Measurements from ENCODE around the gene GABRG3. TPM values are rescaled to one million over a fixed set of nuclear protein-coding genes. Genes with fewer than 3 reads are reported as not detected.

GABRG3 gene
- total and polyA plus RNA-seq, 10 of the 15 experiments (the other 5 are each of a cell fraction or from before 2014, with no cell fraction given) = 0.15 TPM; not detected in 9

GRCh38 chr15:27392163-27392562 lies 421.2 kb downstream of the GABRG3 start:
- BruUV-seq (replicated peaks) = no TSS peak
- WGBS (ENCODE audit: insufficient coverage, insufficient replicate concordance, low lambda C conversion rate, missing lambda C conversion rate) = 0% methylated on average over 3 of the region's 3 CpGs
- Histone ChIP-seq H3K4me1 (ENCODE audit: control insufficient read depth, insufficient read depth, low read length) (no peaks in the 10 kb centered on the region), H4K20me1 (ENCODE audit: control insufficient read depth, insufficient read depth) (no peaks in the 10 kb centered on the region), H3K27ac (ENCODE audit: control insufficient read depth, insufficient read depth) (no peak overlapping the region), H3K27me3 (replicated peaks in 1 of 2; ENCODE audit: control insufficient read depth in 2 of 2, insufficient read depth in 2 of 2, low read length in 1 of 2) (no peaks in the 10 kb centered on the region), H3K9ac (ENCODE audit: control insufficient read depth, insufficient read depth, low read length) (no peak overlapping the region), H3K9me3 (replicated peaks; ENCODE audit: control insufficient read depth, insufficient read depth, low read length) (no peaks in the 10 kb centered on the region; the same call in 2 of the 3 replicates), H3K4me2 (ENCODE audit: control insufficient read depth, insufficient read depth) (no peak overlapping the region), H3K36me3 (ENCODE audit: control insufficient read depth in 2 of 2, insufficient read depth in 2 of 2, low read length in 1 of 2) (no peaks in the 10 kb centered on the region), H2AFZ (ENCODE audit: control insufficient read depth, low read depth, low read length) (no peak overlapping the region), H3K4me3 (no peak overlapping the region), H3K79me2 (ENCODE audit: control insufficient read depth, insufficient read depth, low read length) (no peaks in the 10 kb centered on the region)
- POLR2A ChIA-PET = no interaction called here
- SMC1A ChIA-PET (ENCODE audit: uncharacterized antibody, unreplicated experiment) = no interaction called here
- TF ChIP-seq PAX5 (IDR thresholded peaks at IDR 0.05; ENCODE audit: borderline replicate concordance, low read depth, low read length) = no peak
- TF ChIP-seq MTA2 (IDR thresholded peaks at IDR 0.05; ENCODE audit: low read depth) = no peak
- no peak for TF ChIP-seq ZNF274 (IDR thresholded peaks at IDR 0.05; ENCODE audit: insufficient read depth, insufficient read length)
- no peak for TF ChIP-seq ZNF687 (IDR thresholded peaks at IDR 0.05)
- no peak for ATAC-seq
- DNase-seq (ENCODE audit: low read depth, low spot score) = no peak
- FAIRE-seq = no peak
- in situ Hi-C loops (cut with MboI) = loop anchor here (10.0 kb wide), 1 partner anchor 63 kb away; no protein-coding TSS in a partner anchor
- intact Hi-C loops (cut with micrococcal nuclease; ENCODE audit: unreplicated experiment) = no loop called here
- RAD21 ChIA-PET (ENCODE audit: unreplicated experiment) = no interaction called here
- CTCF ChIA-PET = no interaction called here
